Body of pancreas (tissue), 4 donors: ENCODE data around the gene KRTAP12-4. TPM values are rescaled to one million over a fixed set of nuclear protein-coding genes. Genes with fewer than 3 reads are reported as not detected.
"Not testable (repeated sequence)": the region's sequence is repeated elsewhere in the genome, so short reads cannot be mapped to it uniquely, and the experiment has no call there.

ENCODE experiments used
- ATAC-seq: fragments of 150-250 bp; one replicate; pipeline ENCODE4 v1.9.1; 2016
- DNase-seq, 4 donors: peaks; one replicate each; pipeline ENCODE4 v3.0.0-alpha.2; 2019
- H3K27ac ChIP-seq, 4 donors: fragments of 200-600 bp; sonication (generic); 1 replicate in 3 of 4; 2 replicates in 1 of 4; pipeline versions ENCODE4 v1.5.1 to v1.6.1; 2016 to 2019; ENCODE audit warnings: mild to moderate bottlenecking in 1 of 4, mixed read lengths in 1 of 4, moderate library complexity in 1 of 4
- H3K27me3 ChIP-seq, 2 donors: fragments of 200-600 bp; sonication (generic); one replicate each; pipeline ENCODE4 v1.6.0; 2016; ENCODE audit warnings: mild to moderate bottlenecking in 1 of 2
- H3K36me3 ChIP-seq, 2 donors: fragments of 200-600 bp; sonication (generic); replicated peaks in 1 of 2; 2 replicates each; pipeline ENCODE4 v1.5.1; 2016; ENCODE audit warnings: low read depth in 2 of 2; ENCODE audit not compliant: insufficient read depth in 1 of 2
- H3K4me1 ChIP-seq: fragments of 200-600 bp; sonication (generic); one replicate; pipeline ENCODE4 v1.6.0; 2016
- H3K4me3 ChIP-seq, 2 donors: fragments of 200-600 bp; sonication (generic); 1 replicate in 1 of 2; 2 replicates in 1 of 2; pipeline ENCODE4 v1.5.1; 2016 to 2019
- H3K9me3 ChIP-seq, 3 donors: fragments of 200-600 bp; sonication (generic); 1 replicate in 2 of 3; 2 replicates in 1 of 3; pipeline ENCODE4 v1.5.1; 2016
- CTCF ChIP-seq, 7 experiments: fragments of 450-650 bp in 4 of 7; fragments of 200-600 bp in 3 of 7; sonication (generic) in 3 of 7; IDR thresholded peaks; one replicate each; pipeline ENCODE4 v1.5.1; 2016 to 2019; ENCODE audit warnings: antibody characterized with exemption in 7 of 7
- POLR2A ChIP-seq, 3 donors: fragments of 450-650 bp; IDR thresholded peaks; one replicate each; pipeline ENCODE4 v1.6.1; 2016; ENCODE audit warnings: antibody characterized with exemption in 3 of 3, mild to moderate bottlenecking in 2 of 3
- WGBS, 2 donors: methylation state at CpG; one replicate each; pipeline ENCODE4 v1.1.5; 2017; 5-methylcytosine and 5-hydroxymethylcytosine counted together
- intact Hi-C: fragments of 100-400 bp; cut with DNase I; formaldehyde crosslinking; loops from one replicate; pipeline ENCODE4 v1.15.1; 2023
- total RNA-seq, 2 donors: library from RNA; depleted of rRNA; stranded (reverse); fragments of >200 nt; gene quantifications; one replicate each; pipeline ENCODE4 v1.1.0, GENCODE V29; 2016

KRTAP12-4 gene
- total RNA-seq, 2 donors from 2014 or later = not detected

GRCh38 chr21:44686843-44687561, 32.5 kb upstream of the KRTAP12-4 start:
- no peaks in the 10 kb centered on the region for H3K27me3 ChIP-seq
- H3K4me1 ChIP-seq = no peaks in the 10 kb centered on the region
- H3K9me3 ChIP-seq = no peaks in the 10 kb centered on the region
- TF ChIP-seq POLR2A (IDR thresholded peaks at IDR 0.05) (no peak), CTCF (IDR thresholded peaks at IDR 0.05) (no peak)
- no peak overlapping the region for H3K4me3 ChIP-seq
- intact Hi-C loops = no loop called here
- DNase-seq = no peak
- 39 to 48% methylated on average over 23 to 25 of the region's 25 CpGs for WGBS, 2 donors
- H3K36me3 ChIP-seq = no peaks in the 10 kb centered on the region
- no peak overlapping the region for H3K27ac ChIP-seq
- ATAC-seq = no peak

GRCh38 chr21:44686000-44686781, 31.7 kb upstream of the KRTAP12-4 start:
- no peak for TF ChIP-seq CTCF (IDR thresholded peaks at IDR 0.05)
- TF ChIP-seq POLR2A (IDR thresholded peaks at IDR 0.05) = no peak
- ATAC-seq (no peak), DNase-seq (no peak)
- no peaks in the 10 kb centered on the region for H3K27me3 ChIP-seq
- no peaks in the 10 kb centered on the region for H3K4me1 ChIP-seq
- no peaks in the 10 kb centered on the region for H3K36me3 ChIP-seq
- H3K4me3 ChIP-seq = no peak overlapping the region
- WGBS, 2 donors = 18 to 29% methylated on average over 2 to 11 of the region's 14 CpGs
- intact Hi-C loops = no loop called here
- no peaks in the 10 kb centered on the region for H3K9me3 ChIP-seq
- H3K27ac ChIP-seq = no peak overlapping the region

GRCh38 chr21:44685050-44685449, 30.6 kb upstream of the KRTAP12-4 start:
- H3K4me3 ChIP-seq, H3K36me3 ChIP-seq, DNase-seq, H3K27me3 ChIP-seq, H3K27ac ChIP-seq, H3K4me1 ChIP-seq, ATAC-seq, intact Hi-C loops, H3K9me3 ChIP-seq: not testable (repeated sequence)
- 47 to 62% methylated on average over 4 to 6 of the region's 6 CpGs for WGBS, 2 donors

GRCh38 chr21:44684483-44684882, 30.0 kb upstream of the KRTAP12-4 start:
- no peak for DNase-seq
- Histone ChIP-seq H3K4me1 (no peaks in the 10 kb centered on the region), H3K27me3 (no peaks in the 10 kb centered on the region), H3K9me3 (no peaks in the 10 kb centered on the region), H3K4me3 (no peak overlapping the region), H3K27ac (no peak overlapping the region), H3K36me3 (no peaks in the 10 kb centered on the region)
- ATAC-seq = no peak
- no peak for TF ChIP-seq CTCF (IDR thresholded peaks at IDR 0.05)
- TF ChIP-seq POLR2A (IDR thresholded peaks at IDR 0.05) = no peak
- intact Hi-C loops = no loop called here
- WGBS, 2 donors = 39 to 50% methylated on average over 6 of the region's 6 CpGs

GRCh38 chr21:44684077-44684476, 29.6 kb upstream of the KRTAP12-4 start:
- no peaks in the 10 kb centered on the region for H3K27me3 ChIP-seq
- 57 to 58% methylated on average over 7 of the region's 7 CpGs for WGBS, 2 donors
- intact Hi-C loops = no loop called here

More at GRCh38 chr21:44684077-44684476, 29.6 kb upstream of the KRTAP12-4 start:
- H3K9me3 ChIP-seq = no peaks in the 10 kb centered on the region
- H3K36me3 ChIP-seq = no peaks in the 10 kb centered on the region
- TF ChIP-seq POLR2A (IDR thresholded peaks at IDR 0.05) (no peak), CTCF (IDR thresholded peaks at IDR 0.05) (no peak)
- ATAC-seq (no peak), DNase-seq (no peak)
- H3K27ac ChIP-seq = no peak overlapping the region
- no peaks in the 10 kb centered on the region for H3K4me1 ChIP-seq
- H3K4me3 ChIP-seq = no peak overlapping the region
